HEK293 (cell line): ENCODE measurements around the gene KCNMA1.

ENCODE experiments used
- CTCF ChIA-PET: fragments of 350-600 bp; formaldehyde crosslinking; extraction: SDS; loops from one replicate; lab custom pipeline; 2021; ENCODE audit warnings: antibody characterized with exemption; lab: Yijun Ruan, JAX
- POLR2A ChIA-PET: fragments of 300-600 bp; formaldehyde crosslinking; extraction: SDS; loops from one replicate; lab custom pipeline; 2020; ENCODE audit warnings: antibody characterized with exemption, inconsistent platforms; lab: Yijun Ruan, JAX
- H3K27ac ChIP-seq: fragments of 200-500 bp; sonication (Bioruptor generic); 2 replicates; pipeline ENCODE4 v1.5.1; 2014; ENCODE audit warnings: low read depth, low read length, control low read depth, inconsistent platforms; ENCODE audit errors: extremely low read depth
- H3K36me3 ChIP-seq, 2 experiments: fragments of 200-500 bp in 1 of 2; sonication (Bioruptor generic) in 1 of 2; 1 replicate in 1 of 2; 2 replicates in 1 of 2; pipeline ENCODE4 v1.5.1; 2014 to 2017; ENCODE audit warnings: inconsistent platforms in 2 of 2, low read length in 2 of 2; ENCODE audit not compliant: control insufficient read depth in 2 of 2, insufficient read depth in 1 of 2
- H3K4me1 ChIP-seq: fragments of 200-500 bp; sonication (Bioruptor generic); 2 replicates; pipeline ENCODE4 v1.5.1; 2014; ENCODE audit warnings: mild to moderate bottlenecking, low read length, inconsistent platforms; ENCODE audit not compliant: control insufficient read depth, insufficient read depth
- H3K4me3 ChIP-seq: 2 replicates; pipeline ENCODE4 v1.5.1; 2011; ENCODE audit warnings: low read depth, mild to moderate bottlenecking, control low read depth, low read length, moderate library complexity
- H3K9me3 ChIP-seq: fragments of 200-500 bp; sonication (Bioruptor generic); 2 replicates; pipeline ENCODE4 v1.5.1; 2014; ENCODE audit warnings: low read depth, low read length, inconsistent platforms; ENCODE audit not compliant: control insufficient read depth, insufficient read depth
- HOXC10 ChIP-seq: sonication (generic); formaldehyde crosslinking; IDR thresholded peaks from 2 replicates; pipeline ENCODE4 v1.8.1; 2023; ENCODE audit warnings: mild to moderate bottlenecking, missing genetic modification reagents
- KLF9 ChIP-seq: fragments of 450-650 bp; formaldehyde crosslinking; IDR thresholded peaks from 2 replicates; pipeline ENCODE4 v1.5.1; 2016; ENCODE audit warnings: missing biosample characterization, missing genetic modification characterization, low read depth
- ZBTB20 ChIP-seq: fragments of 450-650 bp; formaldehyde crosslinking; IDR thresholded peaks from 2 replicates; pipeline ENCODE4 v1.5.1; 2016; ENCODE audit warnings: missing biosample characterization, missing genetic modification characterization
- ZFP41 ChIP-seq: fragments of 450-650 bp; formaldehyde crosslinking; IDR thresholded peaks from 2 replicates; pipeline ENCODE4 v1.5.1; 2016; ENCODE audit warnings: missing biosample characterization, missing genetic modification characterization, borderline replicate concordance
- ZNF121 ChIP-seq: fragments of 450-650 bp; formaldehyde crosslinking; IDR thresholded peaks from 2 replicates; pipeline ENCODE4 v1.5.1; 2016; ENCODE audit warnings: missing biosample characterization, missing genetic modification characterization
- ZNF211 ChIP-seq: fragments of 450-650 bp; formaldehyde crosslinking; IDR thresholded peaks from 2 replicates; pipeline ENCODE4 v1.5.1; 2016; ENCODE audit warnings: low read depth, missing biosample characterization, missing genetic modification characterization
- ZNF302 ChIP-seq: fragments of 450-650 bp; formaldehyde crosslinking; IDR thresholded peaks from 2 replicates; pipeline ENCODE4 v1.5.1; 2016; ENCODE audit warnings: missing biosample characterization, missing genetic modification characterization, low read depth
- ZNF433 ChIP-seq: fragments of 450-650 bp; formaldehyde crosslinking; IDR thresholded peaks from 2 replicates; pipeline ENCODE4 v1.5.1; 2016; ENCODE audit warnings: missing biosample characterization, missing genetic modification characterization, low read depth
- ZNF585B ChIP-seq: fragments of 450-650 bp; formaldehyde crosslinking; IDR thresholded peaks from 2 replicates; pipeline ENCODE4 v1.5.1; 2016; ENCODE audit warnings: missing biosample characterization, missing genetic modification characterization
- ZNF610 ChIP-seq: fragments of 450-650 bp; formaldehyde crosslinking; IDR thresholded peaks from 2 replicates; pipeline ENCODE4 v1.5.1; 2016; ENCODE audit warnings: missing biosample characterization, missing genetic modification characterization, borderline replicate concordance
- ZNF654 ChIP-seq: fragments of 450-650 bp; formaldehyde crosslinking; IDR thresholded peaks from 2 replicates; pipeline ENCODE4 v1.5.1; 2016; ENCODE audit warnings: low read depth, missing biosample characterization, missing genetic modification characterization
- ZNF701 ChIP-seq: fragments of 450-650 bp; formaldehyde crosslinking; IDR thresholded peaks from 2 replicates; pipeline ENCODE4 v1.5.1; 2016; ENCODE audit warnings: missing biosample characterization, missing genetic modification characterization
- ZNF776 ChIP-seq: fragments of 450-650 bp; formaldehyde crosslinking; IDR thresholded peaks from 2 replicates; pipeline ENCODE4 v1.5.0; 2017; ENCODE audit warnings: missing biosample characterization, missing genetic modification characterization, borderline replicate concordance
- ZSCAN30 ChIP-seq: fragments of 450-650 bp; IDR thresholded peaks from 2 replicates; pipeline ENCODE4 v1.5.1; 2018; ENCODE audit warnings: missing biosample characterization, mild to moderate bottlenecking, missing genetic modification characterization, moderate library complexity
- TF ChIP-seq, protein P1 (sequence below): fragments of 450-650 bp; formaldehyde crosslinking; IDR thresholded peaks from 2 replicates; pipeline ENCODE4 v1.5.1; 2017; ENCODE audit warnings: missing biosample characterization, missing genetic modification characterization
- TF ChIP-seq, protein P2 (sequence below): fragments of 450-650 bp; formaldehyde crosslinking; IDR thresholded peaks from 2 replicates; pipeline ENCODE4 v1.5.1; 2016; ENCODE audit warnings: missing biosample characterization, missing genetic modification characterization
- TF ChIP-seq, protein P3 (sequence below): fragments of 450-650 bp; formaldehyde crosslinking; IDR thresholded peaks from 2 replicates; pipeline ENCODE4 v1.5.1; 2016; ENCODE audit warnings: missing biosample characterization, missing genetic modification characterization

The KCNMA1 gene

DNA sequence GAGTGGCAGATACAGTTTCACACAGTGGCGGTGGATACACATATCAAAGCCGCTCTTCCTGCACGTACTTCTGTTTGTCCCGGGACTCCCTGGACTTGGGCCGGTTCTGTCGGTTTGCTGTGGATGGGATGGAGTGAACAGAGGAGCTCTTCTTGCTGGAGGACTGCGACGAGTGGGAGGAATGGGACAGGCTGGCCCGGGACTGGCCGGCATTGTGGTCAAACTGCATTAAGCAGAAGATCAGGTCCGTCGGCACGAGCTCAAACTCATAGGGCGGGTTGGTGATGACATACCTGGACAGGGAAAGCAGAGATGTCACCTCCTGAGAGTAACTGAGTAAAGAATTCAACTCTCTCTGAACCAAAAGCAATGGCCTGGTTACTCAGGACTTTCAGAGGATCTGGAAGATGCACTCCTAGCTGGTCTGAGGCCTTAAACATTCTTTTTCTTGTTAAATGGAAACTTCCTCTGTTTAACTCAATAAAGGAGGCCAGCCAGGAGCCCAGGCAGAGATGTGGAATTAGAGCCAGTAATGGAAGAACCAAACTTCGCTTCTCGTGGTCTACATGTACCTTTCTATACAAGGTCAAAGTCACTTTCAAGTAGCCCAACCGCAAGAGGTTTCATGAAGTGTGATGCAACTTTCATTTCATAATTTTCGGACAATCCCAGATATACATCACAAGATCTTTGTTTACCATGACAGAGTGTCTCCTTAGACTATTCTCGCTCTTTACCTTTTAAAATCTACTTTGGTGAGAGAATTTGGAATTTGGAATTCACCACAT, 750.2 kb downstream of the KCNMA1 start:
- Histone ChIP-seq H3K4me1 (no peaks in the 10 kb centered on the region), H3K36me3 (no peaks in the 10 kb centered on the region), H3K4me3 (no peak overlapping the region)
- TF ChIP-seq, protein P1, sequence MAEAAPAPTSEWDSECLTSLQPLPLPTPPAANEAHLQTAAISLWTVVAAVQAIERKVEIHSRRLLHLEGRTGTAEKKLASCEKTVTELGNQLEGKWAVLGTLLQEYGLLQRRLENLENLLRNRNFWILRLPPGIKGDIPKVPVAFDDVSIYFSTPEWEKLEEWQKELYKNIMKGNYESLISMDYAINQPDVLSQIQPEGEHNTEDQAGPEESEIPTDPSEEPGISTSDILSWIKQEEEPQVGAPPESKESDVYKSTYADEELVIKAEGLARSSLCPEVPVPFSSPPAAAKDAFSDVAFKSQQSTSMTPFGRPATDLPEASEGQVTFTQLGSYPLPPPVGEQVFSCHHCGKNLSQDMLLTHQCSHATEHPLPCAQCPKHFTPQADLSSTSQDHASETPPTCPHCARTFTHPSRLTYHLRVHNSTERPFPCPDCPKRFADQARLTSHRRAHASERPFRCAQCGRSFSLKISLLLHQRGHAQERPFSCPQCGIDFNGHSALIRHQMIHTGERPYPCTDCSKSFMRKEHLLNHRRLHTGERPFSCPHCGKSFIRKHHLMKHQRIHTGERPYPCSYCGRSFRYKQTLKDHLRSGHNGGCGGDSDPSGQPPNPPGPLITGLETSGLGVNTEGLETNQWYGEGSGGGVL, result no peak
- TF ChIP-seq ZSCAN30 (tag by site-specific recombination), result no peak
- no peak for TF ChIP-seq ZNF585B (tag by site-specific recombination)
- no peak for TF ChIP-seq ZNF211 (tag by site-specific recombination)
- TF ChIP-seq ZNF302 (tag by site-specific recombination), result no peak
- no peak for TF ChIP-seq ZNF701
- no peak for TF ChIP-seq ZNF121
- no peak for TF ChIP-seq ZNF776 (tag by site-specific recombination)
- no peak for TF ChIP-seq HOXC10 (CRISPR knock-in tag)
- TF ChIP-seq, protein P2, sequence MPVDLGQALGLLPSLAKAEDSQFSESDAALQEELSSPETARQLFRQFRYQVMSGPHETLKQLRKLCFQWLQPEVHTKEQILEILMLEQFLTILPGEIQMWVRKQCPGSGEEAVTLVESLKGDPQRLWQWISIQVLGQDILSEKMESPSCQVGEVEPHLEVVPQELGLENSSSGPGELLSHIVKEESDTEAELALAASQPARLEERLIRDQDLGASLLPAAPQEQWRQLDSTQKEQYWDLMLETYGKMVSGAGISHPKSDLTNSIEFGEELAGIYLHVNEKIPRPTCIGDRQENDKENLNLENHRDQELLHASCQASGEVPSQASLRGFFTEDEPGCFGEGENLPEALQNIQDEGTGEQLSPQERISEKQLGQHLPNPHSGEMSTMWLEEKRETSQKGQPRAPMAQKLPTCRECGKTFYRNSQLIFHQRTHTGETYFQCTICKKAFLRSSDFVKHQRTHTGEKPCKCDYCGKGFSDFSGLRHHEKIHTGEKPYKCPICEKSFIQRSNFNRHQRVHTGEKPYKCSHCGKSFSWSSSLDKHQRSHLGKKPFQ (tag by site-specific recombination), result no peak
- TF ChIP-seq, protein P3, sequence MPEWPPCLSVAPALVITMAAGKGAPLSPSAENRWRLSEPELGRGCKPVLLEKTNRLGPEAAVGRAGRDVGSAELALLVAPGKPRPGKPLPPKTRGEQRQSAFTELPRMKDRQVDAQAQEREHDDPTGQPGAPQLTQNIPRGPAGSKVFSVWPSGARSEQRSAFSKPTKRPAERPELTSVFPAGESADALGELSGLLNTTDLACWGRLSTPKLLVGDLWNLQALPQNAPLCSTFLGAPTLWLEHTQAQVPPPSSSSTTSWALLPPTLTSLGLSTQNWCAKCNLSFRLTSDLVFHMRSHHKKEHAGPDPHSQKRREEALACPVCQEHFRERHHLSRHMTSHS (tag by site-specific recombination), result no peak
- TF ChIP-seq ZFP41 (tag by site-specific recombination), result no peak
- TF ChIP-seq ZBTB20 (tag by site-specific recombination), result no peak
- no peak for TF ChIP-seq ZNF654 (tag by site-specific recombination)
- TF ChIP-seq KLF9, result no peak
- TF ChIP-seq, all 188 proteins: peak for 0
- Histone ChIP-seq H3K9me3 (no peaks in the 10 kb centered on the region), H3K27ac (no peak overlapping the region)
- ChIA-PET CTCF (interaction anchor here (0.7 to 1.4 kb wide), 2 partner anchors 15 to 34 kb away, joined by 3 to 4 read pairs; no protein-coding TSS in a partner anchor), POLR2A (no interaction called here)

DNA sequence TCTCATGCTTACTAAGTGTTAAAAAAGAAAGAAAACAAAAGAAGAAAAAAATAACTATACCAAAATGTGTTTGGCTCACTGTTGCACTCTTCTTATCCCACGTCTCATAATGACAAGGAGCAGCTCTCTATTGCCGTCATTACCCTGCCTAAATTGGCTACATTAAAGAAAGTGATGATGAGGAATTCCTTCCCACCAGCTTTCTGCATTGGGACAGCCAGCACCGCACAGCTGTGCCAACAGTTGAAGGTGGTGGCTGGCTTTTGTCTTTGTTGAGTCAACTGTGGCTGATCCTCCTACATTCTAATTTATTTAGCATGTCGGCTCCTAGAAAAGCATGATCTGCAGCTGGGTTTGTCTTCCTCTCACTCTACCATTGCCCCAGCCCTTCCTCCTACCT, 751.8 kb downstream of the KCNMA1 start:
- ChIA-PET POLR2A (no interaction called here), CTCF (interaction anchor here (1.4 kb wide), 1 partner anchor 16 kb away, joined by 4 read pairs; no protein-coding TSS in a partner anchor)
- Histone ChIP-seq H3K36me3 (no peaks in the 10 kb centered on the region), H3K4me3 (no peak overlapping the region), H3K4me1 (no peaks in the 10 kb centered on the region), H3K9me3 (no peaks in the 10 kb centered on the region), H3K27ac (no peak overlapping the region)
- no peak for TF ChIP-seq ZNF433
- no peak for TF ChIP-seq ZNF211 (tag by site-specific recombination)
- TF ChIP-seq ZNF610 (tag by site-specific recombination), result peak; percentile 87; the same call in 1 of the 2 replicates
